Gastroesophageal sphincter (tissue), 4 donors: Measurements from ENCODE around the gene CNOT2. TPM values are rescaled to one million over a fixed set of nuclear protein-coding genes. Genes with fewer than 3 reads are reported as not detected.

ENCODE experiments used
- ATAC-seq: fragments of 150-250 bp; one replicate; pipeline ENCODE4 v1.9.1; 2016; ENCODE audit warnings: mild to moderate bottlenecking, moderate library complexity
- H3K27ac ChIP-seq, 4 donors: fragments of 200-600 bp; sonication (generic) in 3 of 4; 1 replicate in 3 of 4; 2 replicates in 1 of 4; pipeline ENCODE4 v1.5.1; 2016 to 2019
- H3K27me3 ChIP-seq: fragments of 200-600 bp; sonication (generic); one replicate; pipeline ENCODE4 v1.5.1; 2019
- H3K36me3 ChIP-seq, 2 donors: fragments of 200-600 bp; sonication (generic); one replicate each; pipeline ENCODE4 v1.5.1; 2019; ENCODE audit warnings: control low read depth in 1 of 2
- H3K4me1 ChIP-seq, 3 donors: fragments of 200-600 bp; sonication (generic); 1 replicate in 2 of 3; 2 replicates in 1 of 3; pipeline ENCODE4 v1.5.1; 2016 to 2019; ENCODE audit warnings: control low read depth in 2 of 3
- H3K4me3 ChIP-seq, 2 donors: fragments of 200-600 bp; sonication (generic); one replicate each; pipeline ENCODE4 v1.5.1; 2019; ENCODE audit warnings: mild to moderate bottlenecking in 1 of 2, moderate library complexity in 1 of 2
- H3K9me3 ChIP-seq, 3 donors: fragments of 200-600 bp; sonication (generic); one replicate each; pipeline ENCODE4 v1.5.1; 2017 to 2019; ENCODE audit warnings: control low read depth in 2 of 3
- EP300 ChIP-seq: sonication (generic); formaldehyde crosslinking; IDR thresholded peaks from one replicate; pipeline ENCODE4 v1.6.1; 2017; ENCODE audit warnings: antibody characterized with exemption, mild to moderate bottlenecking
- POLR2A ChIP-seq, 2 donors: fragments of 450-650 bp; IDR thresholded peaks; one replicate each; pipeline ENCODE4 v1.6.1; 2017; ENCODE audit warnings: antibody characterized with exemption in 2 of 2, mild to moderate bottlenecking in 2 of 2, moderate library complexity in 1 of 2
- POLR2AphosphoS5 ChIP-seq: sonication (generic); formaldehyde crosslinking; IDR thresholded peaks from one replicate; pipeline ENCODE4 v1.6.1; 2017; ENCODE audit warnings: antibody characterized with exemption
- whole genome bisulfite sequencing, 2 donors: methylation state at CpG; one replicate each; pipeline ENCODE4 v1.1.5; 2018; ENCODE audit warnings: low coverage in 1 of 2; 5-methylcytosine and 5-hydroxymethylcytosine counted together
- total RNA-seq, 4 donors: library from RNA; depleted of rRNA; stranded (reverse); fragments of >200 nt; gene quantifications; one replicate each; pipeline ENCODE4 v1.1.0, GENCODE V29; 2016
- TF ChIP-seq, protein P1 (sequence below), 4 experiments: fragments of 200-600 bp in 2 of 4; fragments of 450-650 bp in 2 of 4; sonication (generic) in 1 of 4; IDR thresholded peaks; one replicate each; pipeline ENCODE4 v1.5.1; 2017 to 2019; ENCODE audit warnings: antibody characterized with exemption in 4 of 4, mild to moderate bottlenecking in 2 of 4, moderate library complexity in 2 of 4

Gene CNOT2
- total RNA-seq, 4 donors from 2014 or later = 71.9 to 125 (median 101) TPM

DNA sequence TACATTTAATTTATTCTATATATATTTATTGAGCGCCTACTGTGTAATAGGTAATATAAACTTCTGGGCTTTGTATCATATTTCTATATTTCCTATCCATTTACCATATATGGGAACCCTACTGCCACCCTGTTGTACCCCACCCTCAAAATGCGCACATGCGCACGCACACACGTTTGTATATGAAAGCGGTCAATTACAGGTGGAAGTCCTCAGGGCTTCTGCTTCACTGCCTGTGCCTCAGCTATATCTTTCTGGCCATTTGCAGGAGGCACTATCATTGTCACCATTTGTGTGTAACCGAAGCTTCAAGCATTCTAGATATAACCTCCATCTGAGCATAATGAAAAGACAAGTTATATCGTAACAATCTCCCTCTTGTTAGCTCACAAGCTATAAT, 91.5 kb downstream of the CNOT2 start:
- no peak for ATAC-seq
- Histone ChIP-seq H3K9me3 (no peaks in the 10 kb centered on the region), H3K36me3 (peaks cover 0 to 43% of the 10 kb centered on the region in 2 donors), H3K27me3 (no peaks in the 10 kb centered on the region), H3K4me1 (no peaks in the 10 kb centered on the region), H3K4me3 (no peak overlapping the region), H3K27ac (no peak overlapping the region)
- 96 to 97% methylated on average over 8 of the region's 8 CpGs for WGBS, 2 donors
- no peak for TF ChIP-seq EP300
- TF ChIP-seq, protein P1, sequence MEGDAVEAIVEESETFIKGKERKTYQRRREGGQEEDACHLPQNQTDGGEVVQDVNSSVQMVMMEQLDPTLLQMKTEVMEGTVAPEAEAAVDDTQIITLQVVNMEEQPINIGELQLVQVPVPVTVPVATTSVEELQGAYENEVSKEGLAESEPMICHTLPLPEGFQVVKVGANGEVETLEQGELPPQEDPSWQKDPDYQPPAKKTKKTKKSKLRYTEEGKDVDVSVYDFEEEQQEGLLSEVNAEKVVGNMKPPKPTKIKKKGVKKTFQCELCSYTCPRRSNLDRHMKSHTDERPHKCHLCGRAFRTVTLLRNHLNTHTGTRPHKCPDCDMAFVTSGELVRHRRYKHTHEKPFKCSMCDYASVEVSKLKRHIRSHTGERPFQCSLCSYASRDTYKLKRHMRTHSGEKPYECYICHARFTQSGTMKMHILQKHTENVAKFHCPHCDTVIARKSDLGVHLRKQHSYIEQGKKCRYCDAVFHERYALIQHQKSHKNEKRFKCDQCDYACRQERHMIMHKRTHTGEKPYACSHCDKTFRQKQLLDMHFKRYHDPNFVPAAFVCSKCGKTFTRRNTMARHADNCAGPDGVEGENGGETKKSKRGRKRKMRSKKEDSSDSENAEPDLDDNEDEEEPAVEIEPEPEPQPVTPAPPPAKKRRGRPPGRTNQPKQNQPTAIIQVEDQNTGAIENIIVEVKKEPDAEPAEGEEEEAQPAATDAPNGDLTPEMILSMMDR (IDR thresholded peaks at IDR 0.05) = no peak

DNA sequence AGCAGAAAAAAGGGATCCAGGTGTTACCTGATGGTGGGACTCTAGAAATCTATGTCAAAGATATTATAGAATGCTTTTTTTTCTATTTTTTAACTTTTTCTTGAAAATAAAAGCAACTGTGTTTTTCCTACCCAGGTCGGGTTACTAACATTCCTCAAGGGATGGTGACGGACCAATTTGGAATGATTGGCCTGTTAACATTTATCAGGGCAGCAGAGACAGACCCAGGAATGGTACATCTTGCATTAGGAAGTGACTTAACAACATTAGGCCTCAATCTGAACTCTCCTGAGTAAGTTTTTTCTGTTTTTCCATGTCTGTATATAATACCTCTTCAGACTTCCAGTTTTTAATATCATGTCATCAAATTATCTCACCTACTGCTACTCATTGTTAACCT, 95.3 kb downstream of the CNOT2 start:
- no peak for ATAC-seq
- no peaks in the 10 kb centered on the region for H3K27me3 ChIP-seq
- no peak overlapping the region for H3K4me3 ChIP-seq
- H3K27ac ChIP-seq = no peak overlapping the region
- TF ChIP-seq POLR2AphosphoS5 (no peak), EP300 (no peak), POLR2A (IDR thresholded peaks at IDR 0.05) (no peak)
- TF ChIP-seq, protein P1 (IDR thresholded peaks at IDR 0.05) = no peak
- peaks cover 0 to 81% of the 10 kb centered on the region in 2 donors for H3K36me3 ChIP-seq
- no peaks in the 10 kb centered on the region for H3K4me1 ChIP-seq
- H3K9me3 ChIP-seq = no peaks in the 10 kb centered on the region
- 93 to 100% methylated on average over 1 to 2 of the region's 2 CpGs for WGBS, 2 donors

DNA sequence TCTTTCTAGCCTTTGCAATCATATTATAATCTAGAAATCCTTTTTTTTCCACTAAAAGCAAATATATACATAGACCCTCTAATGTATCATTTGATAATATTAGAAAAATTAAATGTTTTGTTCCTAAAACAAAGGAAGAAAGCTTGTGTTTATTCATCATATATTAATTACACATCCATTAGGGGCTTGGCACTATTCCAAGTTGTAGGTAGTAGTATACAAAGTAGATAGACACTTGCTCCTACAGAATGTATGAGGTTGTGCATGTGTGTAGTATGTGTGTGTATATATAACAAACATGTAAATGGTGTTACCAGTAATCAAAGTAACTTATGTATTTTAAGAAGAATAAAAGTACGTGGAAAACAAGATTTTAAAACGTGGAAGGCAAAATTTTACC, 107.8 kb downstream of the CNOT2 start:
- H3K36me3 ChIP-seq = peaks cover 4 to 44% of the 10 kb centered on the region in 2 donors
- no peaks in the 10 kb centered on the region for H3K4me1 ChIP-seq
- no peak for ATAC-seq
- H3K9me3 ChIP-seq = no peaks in the 10 kb centered on the region
- TF ChIP-seq, protein P1 (IDR thresholded peaks at IDR 0.05) = no peak
- TF ChIP-seq POLR2AphosphoS5 = no peak
- TF ChIP-seq POLR2A (IDR thresholded peaks at IDR 0.05) = no peak
- no peak for TF ChIP-seq EP300
- no peak overlapping the region for H3K27ac ChIP-seq
- WGBS, 2 donors = 86 to 96% methylated on average over 2 of the region's 2 CpGs
- no peak overlapping the region for H3K4me3 ChIP-seq
- no peaks in the 10 kb centered on the region for H3K27me3 ChIP-seq

DNA sequence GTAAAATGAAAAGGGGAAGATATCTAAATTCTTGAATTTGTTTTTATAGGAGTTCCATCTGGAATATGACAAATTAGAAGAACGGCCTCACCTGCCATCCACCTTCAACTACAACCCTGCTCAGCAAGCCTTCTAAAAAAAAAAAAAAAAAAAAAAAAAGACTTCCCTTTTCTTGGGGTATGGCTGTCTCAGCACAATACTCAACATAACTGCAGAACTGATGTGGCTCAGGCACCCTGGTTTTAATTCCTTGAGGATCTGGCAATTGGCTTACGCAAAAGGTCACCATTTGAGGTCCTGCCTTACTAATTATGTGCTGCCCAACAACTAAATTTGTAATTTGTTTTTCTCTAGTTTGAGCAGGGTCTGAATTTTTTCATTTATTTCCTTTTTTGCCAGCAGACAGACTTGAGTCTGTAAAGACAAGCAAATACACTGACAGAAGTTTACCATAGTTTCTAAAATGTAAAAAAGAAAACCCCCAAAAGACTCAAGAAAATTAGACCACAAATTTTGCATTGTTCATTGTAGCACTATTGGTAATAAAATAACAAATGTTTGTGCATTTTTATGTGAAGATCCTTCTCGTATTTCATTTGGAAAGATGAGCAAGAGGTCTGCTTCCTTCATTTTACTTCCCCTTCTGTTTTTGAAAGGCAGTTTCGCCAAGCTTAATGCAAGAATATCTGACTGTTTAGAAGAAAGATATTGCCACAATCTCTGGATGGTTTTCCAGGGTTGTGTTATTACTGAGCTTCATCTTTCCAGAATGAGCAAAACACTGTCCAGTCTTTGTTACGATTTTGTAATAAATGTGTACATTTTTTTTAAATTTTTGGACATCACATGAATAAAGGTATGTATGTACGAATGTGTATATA, 110.8 kb downstream of the CNOT2 start:
- no peaks in the 10 kb centered on the region for H3K4me1 ChIP-seq
- H3K36me3 ChIP-seq = peaks cover 0 to 24% of the 10 kb centered on the region in 2 donors
- H3K9me3 ChIP-seq = no peaks in the 10 kb centered on the region
- H3K4me3 ChIP-seq = no peak overlapping the region
- WGBS, 2 donors = 84 to 93% methylated on average over 6 of the region's 6 CpGs
- no peaks in the 10 kb centered on the region for H3K27me3 ChIP-seq
- H3K27ac ChIP-seq = no peak overlapping the region
- TF ChIP-seq, protein P1 (IDR thresholded peaks at IDR 0.05) = no peak
- TF ChIP-seq POLR2A (IDR thresholded peaks at IDR 0.05) (no peak), POLR2AphosphoS5 (no peak), EP300 (no peak)
- ATAC-seq = no peak

DNA sequence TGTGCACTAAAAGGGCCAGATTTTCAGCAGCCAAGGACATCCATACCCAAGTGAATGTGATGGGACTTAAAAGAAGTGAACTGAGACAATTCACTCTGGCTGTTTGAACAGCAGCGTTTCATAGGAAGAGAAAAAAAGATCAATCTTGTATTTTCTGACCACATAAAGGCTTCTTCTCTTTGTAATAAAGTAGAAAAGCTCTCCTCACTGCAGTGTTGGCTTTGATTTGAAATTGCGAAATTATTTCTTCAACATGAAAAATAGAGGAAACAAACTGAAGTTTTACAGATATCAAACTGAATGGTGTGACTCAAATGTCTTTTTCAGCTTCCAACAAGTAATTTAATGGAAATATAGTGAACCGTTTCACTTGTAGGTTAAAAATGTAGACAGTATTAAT, 111.6 kb downstream of the CNOT2 start:
- Histone ChIP-seq H3K36me3 (peaks cover 0 to 24% of the 10 kb centered on the region in 2 donors), H3K4me3 (no peak overlapping the region), H3K27ac (no peak overlapping the region), H3K27me3 (no peaks in the 10 kb centered on the region), H3K4me1 (no peaks in the 10 kb centered on the region), H3K9me3 (no peaks in the 10 kb centered on the region)
- no peak for ATAC-seq
- TF ChIP-seq POLR2A (IDR thresholded peaks at IDR 0.05) (no peak), EP300 (no peak), POLR2AphosphoS5 (no peak)
- TF ChIP-seq, protein P1 (IDR thresholded peaks at IDR 0.05) = no peak
- 67 to 78% methylated on average over 3 of the region's 3 CpGs for WGBS, 2 donors
